ENCODE data around the gene CRIP1. TPM values are rescaled to one million over a fixed set of nuclear protein-coding genes. Genes with fewer than 3 reads are reported as not detected.

The CRIP1 gene
- total RNA-seq, 2 experiments from 2014 or later = 93.9 to 95.7 TPM

GRCh38 chr14:105473033-105473676, 13.5 kb upstream of the CRIP1 start:
- Mint-ChIP-seq H3K27ac (no peak overlapping the region), H3K27me3 (peaks cover 14% of the 10 kb centered on the region), H3K9me3 (no peaks in the 10 kb centered on the region), H3K4me3 (no peak overlapping the region), H3K36me3 (ENCODE audit: low read depth) (peaks cover 2% of the 10 kb centered on the region), H3K4me1 (ENCODE audit: low read depth) (peaks cover 10% of the 10 kb centered on the region)
- TF ChIP-seq CTCF (IDR thresholded peaks at IDR 0.05) = no peak
- CTCF ChIA-PET = interaction anchor here (0.8 to 3.4 kb wide), 4 partner anchors 8 to 102 kb away, joined by 3 to 20 read pairs (median 4); no protein-coding TSS in a partner anchor
- POLR2A ChIA-PET = interaction anchor here (0.8 kb wide), 1 partner anchor 17 kb away, joined by 3 read pairs; no protein-coding TSS in a partner anchor
- intact Hi-C loops (cut with micrococcal nuclease) = no loop called here
- no peak for DNase-seq
- ATAC-seq = no peak

GRCh38 chr14:105473677-105474482, 12.8 kb upstream of the CRIP1 start:
- ChIA-PET CTCF (interaction anchor here (0.8 to 3.4 kb wide), 3 partner anchors 16 to 103 kb away, joined by 3 to 20 read pairs (median 3); no protein-coding TSS in a partner anchor), POLR2A (interaction anchor here (0.8 kb wide), 1 partner anchor 16 kb away, joined by 3 read pairs; no protein-coding TSS in a partner anchor)
- Mint-ChIP-seq H3K27ac (no peak overlapping the region), H3K4me1 (ENCODE audit: low read depth) (peaks cover 10% of the 10 kb centered on the region), H3K27me3 (peaks cover 14% of the 10 kb centered on the region), H3K4me3 (no peak overlapping the region), H3K9me3 (no peaks in the 10 kb centered on the region), H3K36me3 (ENCODE audit: low read depth) (peaks cover 2% of the 10 kb centered on the region)
- DNase-seq = peak; percentile 73
- peak; percentile 58 for ATAC-seq
- intact Hi-C loops (cut with micrococcal nuclease) = no loop called here
- no peak for TF ChIP-seq CTCF (IDR thresholded peaks at IDR 0.05)

GRCh38 chr14:105474483-105475268, 12.0 kb upstream of the CRIP1 start, which contains the start of gene CRIP2:
TSS of gene CRIP2 (plus strand) at chr14:105474821. CDS start at chr14:105474863, 42 bp downstream.
- Mint-ChIP-seq H3K27me3 (peaks cover 19% of the 10 kb centered on the region), H3K4me3 (peak within 1 kb of the TSS; percentile 40), H3K9me3 (no peaks in the 10 kb centered on the region), H3K4me1 (ENCODE audit: low read depth) (peaks cover 14% of the 10 kb centered on the region), H3K27ac (no peak within 1 kb of the TSS), H3K36me3 (ENCODE audit: low read depth) (peaks cover 2% of the 10 kb centered on the region)
- CTCF ChIA-PET = interaction anchor here (1.6 kb wide), 1 partner anchor 14 kb away, joined by 4 read pairs; no protein-coding TSS in a partner anchor
- intact Hi-C loops (cut with micrococcal nuclease) = no loop called here
- DNase-seq = peak; percentile 27
- TF ChIP-seq CTCF (IDR thresholded peaks at IDR 0.05) = no peak
- POLR2A ChIA-PET = no interaction called here
- peak; percentile 42 for ATAC-seq

- TF ChIP-seq CTCF (IDR thresholded peaks at IDR 0.05) = no peak
- peak overlapping the region; percentile 40 for H3K4me3 Mint-ChIP-seq
- H3K27me3 Mint-ChIP-seq = peaks cover 23% of the 10 kb centered on the region
- ATAC-seq = no peak
- DNase-seq = peak; percentile 13
- H3K4me1 Mint-ChIP-seq (ENCODE audit: low read depth) = peaks cover 20% of the 10 kb centered on the region
- ChIA-PET POLR2A (interaction anchor here (0.7 kb wide), 1 partner anchor 30 kb away, joined by 4 read pairs; no protein-coding TSS in a partner anchor), CTCF (interaction anchor here (1.6 to 2.0 kb wide), 2 partner anchors 14 to 27 kb away, joined by 4 read pairs; no protein-coding TSS in a partner anchor)
- intact Hi-C loops (cut with micrococcal nuclease) = no loop called here
- H3K36me3 Mint-ChIP-seq (ENCODE audit: low read depth) = peaks cover 2% of the 10 kb centered on the region
- H3K27ac Mint-ChIP-seq = no peak overlapping the region
- H3K9me3 Mint-ChIP-seq = no peaks in the 10 kb centered on the region
Measured at GRCh38 chr14:105475269-105476096, 11.2 kb upstream of the CRIP1 start.
